Measurements from ENCODE around the gene ZNF273.
"Not testable (repeated sequence)": the region's sequence is repeated elsewhere in the genome, so short reads cannot be mapped to it uniquely, and the experiment has no call there.

The ZNF273 gene

GRCh38 chr7:64944667-64945502, 41.8 kb downstream of the ZNF273 start:
- DNase-seq (ENCODE audit: low read depth) = not testable (repeated sequence)

- DNase-seq (ENCODE audit: low read depth) = no peak
Measured at GRCh38 chr7:64945503-64946175, 42.6 kb downstream of the ZNF273 start.

- no peak for DNase-seq (ENCODE audit: low read depth)
Measured at GRCh38 chr7:64946772-64947171, 43.7 kb downstream of the ZNF273 start.

- no peak for DNase-seq (ENCODE audit: low read depth)
Measured at GRCh38 chr7:64947252-64948000, 44.4 kb downstream of the ZNF273 start.

GRCh38 chr7:64948774-64949173, 45.7 kb downstream of the ZNF273 start:
- not testable (repeated sequence) for DNase-seq (ENCODE audit: low read depth)

- not testable (repeated sequence) for DNase-seq (ENCODE audit: low read depth)
Measured at GRCh38 chr7:64950673-64951072, 47.6 kb downstream of the ZNF273 start.

GRCh38 chr7:64951250-64951848, 48.3 kb downstream of the ZNF273 start:
- no peak for DNase-seq (ENCODE audit: low read depth)

- DNase-seq (ENCODE audit: low read depth) = no peak
Measured at GRCh38 chr7:64959072-64959747, 56.1 kb downstream of the ZNF273 start.

- DNase-seq (ENCODE audit: low read depth) = no peak
Measured at GRCh38 chr7:64965594-64965993, 62.5 kb downstream of the ZNF273 start.

- DNase-seq (ENCODE audit: low read depth) = no peak
Measured at GRCh38 chr7:64978497-64979203, 75.6 kb downstream of the ZNF273 start.

Data from stimulated activated CD8-positive, alpha-beta memory T cell treated with anti-CD3 and anti-CD28 coated beads, Interleukin-15, amount 100 ng/mL, for 1 hour (primary cell).